Mesothelial cell of epicardium (in vitro differentiated cells): ENCODE data around the gene DEAF1. TPM values are rescaled to one million over a fixed set of nuclear protein-coding genes. Genes with fewer than 3 reads are reported as not detected.

Experiments
- DNase-seq, 2 experiments: peaks; one replicate each; pipeline ENCODE4 v3.0.0; 2021; ENCODE audit warnings: low spot score in 2 of 2; ENCODE audit not compliant: unreplicated experiment in 2 of 2
- H3K27ac Mint-ChIP-seq: 2 replicates; pipeline ENCODE4 v1.8.0; 2021; ENCODE audit warnings: mixed read lengths
- H3K27me3 Mint-ChIP-seq: 2 replicates; pipeline ENCODE4 v1.8.0; 2021; ENCODE audit warnings: low read depth, mixed read lengths
- H3K36me3 Mint-ChIP-seq: 2 replicates; pipeline ENCODE4 v1.8.0; 2021; ENCODE audit warnings: mixed read lengths
- H3K4me1 Mint-ChIP-seq: 2 replicates; pipeline ENCODE4 v1.8.0; 2021; ENCODE audit warnings: mixed read lengths
- H3K4me3 Mint-ChIP-seq: 2 replicates; pipeline ENCODE4 v1.8.0; 2021; ENCODE audit warnings: mild to moderate bottlenecking, moderate library complexity, mixed read lengths
- H3K9me3 Mint-ChIP-seq: 2 replicates; pipeline ENCODE4 v1.8.0; 2021; ENCODE audit warnings: mixed read lengths
- total RNA-seq: library from RNA; stranded (reverse); gene quantifications from 3 replicates; pipeline ENCODE4 v1.2.1, GENCODE V29; 2021
- TF ChIP-seq, protein P1 (sequence below): fragments of 200-600 bp; sonication (generic); IDR thresholded peaks from one replicate; pipeline ENCODE4 v1.5.0; 2021; ENCODE audit warnings: antibody characterized with exemption; ENCODE audit not compliant: unreplicated experiment

The DEAF1 gene
- total RNA-seq, 1 donor from 2014 or later, result 64.0 TPM

DNA sequence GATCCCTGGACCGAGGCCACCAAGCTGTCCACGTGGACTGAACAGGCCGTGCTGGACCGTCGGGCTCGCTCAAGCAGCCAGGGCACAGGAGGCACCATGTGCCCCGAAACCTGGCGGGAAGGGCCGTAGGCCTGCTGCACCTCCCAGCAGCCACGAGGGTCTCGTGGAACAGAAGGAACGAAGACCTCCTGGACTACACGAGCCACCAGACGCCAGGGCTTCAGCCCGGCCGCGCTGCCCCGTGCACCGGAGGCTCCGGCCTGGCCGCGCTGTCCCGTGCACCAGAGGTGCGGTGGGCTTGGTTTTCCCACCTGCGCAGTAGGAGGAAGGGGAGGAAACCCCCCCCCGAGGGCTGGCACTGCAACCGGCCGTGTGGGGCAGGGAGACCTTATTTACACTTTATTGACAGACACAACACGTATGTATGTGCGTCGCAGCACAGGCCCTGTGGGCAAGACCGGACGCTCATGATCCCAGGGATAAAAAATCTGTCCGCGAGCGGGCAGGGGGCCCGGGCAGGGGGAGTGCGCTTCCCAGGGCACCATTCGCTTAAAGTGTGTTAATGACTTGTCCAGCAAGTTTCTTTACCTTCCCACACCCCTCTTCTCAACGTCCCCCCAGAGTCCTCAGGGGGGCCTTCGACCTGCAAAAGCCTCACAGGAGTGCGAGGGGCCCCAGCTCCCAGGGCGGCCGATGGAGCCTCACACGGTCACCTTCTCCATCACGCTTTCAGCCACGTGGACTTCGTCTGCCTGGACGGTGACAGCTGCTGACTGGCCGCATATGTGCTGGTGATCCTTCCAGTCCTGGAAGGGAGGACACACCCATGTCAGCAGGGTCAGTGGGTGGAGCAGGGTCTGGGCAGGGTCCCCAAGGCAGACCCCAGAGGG, 50.9 kb downstream of the DEAF1 start:
- H3K9me3 Mint-ChIP-seq, result no peaks in the 10 kb centered on the region
- peaks cover 8% of the 10 kb centered on the region for H3K36me3 Mint-ChIP-seq
- H3K27ac Mint-ChIP-seq, result no peak overlapping the region
- H3K27me3 Mint-ChIP-seq, result peaks cover 13% of the 10 kb centered on the region
- H3K4me3 Mint-ChIP-seq, result no peak overlapping the region
- H3K4me1 Mint-ChIP-seq, result peaks cover 2% of the 10 kb centered on the region
- TF ChIP-seq, protein P1, sequence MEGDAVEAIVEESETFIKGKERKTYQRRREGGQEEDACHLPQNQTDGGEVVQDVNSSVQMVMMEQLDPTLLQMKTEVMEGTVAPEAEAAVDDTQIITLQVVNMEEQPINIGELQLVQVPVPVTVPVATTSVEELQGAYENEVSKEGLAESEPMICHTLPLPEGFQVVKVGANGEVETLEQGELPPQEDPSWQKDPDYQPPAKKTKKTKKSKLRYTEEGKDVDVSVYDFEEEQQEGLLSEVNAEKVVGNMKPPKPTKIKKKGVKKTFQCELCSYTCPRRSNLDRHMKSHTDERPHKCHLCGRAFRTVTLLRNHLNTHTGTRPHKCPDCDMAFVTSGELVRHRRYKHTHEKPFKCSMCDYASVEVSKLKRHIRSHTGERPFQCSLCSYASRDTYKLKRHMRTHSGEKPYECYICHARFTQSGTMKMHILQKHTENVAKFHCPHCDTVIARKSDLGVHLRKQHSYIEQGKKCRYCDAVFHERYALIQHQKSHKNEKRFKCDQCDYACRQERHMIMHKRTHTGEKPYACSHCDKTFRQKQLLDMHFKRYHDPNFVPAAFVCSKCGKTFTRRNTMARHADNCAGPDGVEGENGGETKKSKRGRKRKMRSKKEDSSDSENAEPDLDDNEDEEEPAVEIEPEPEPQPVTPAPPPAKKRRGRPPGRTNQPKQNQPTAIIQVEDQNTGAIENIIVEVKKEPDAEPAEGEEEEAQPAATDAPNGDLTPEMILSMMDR, result no peak
- DNase-seq, result no peak

DNA sequence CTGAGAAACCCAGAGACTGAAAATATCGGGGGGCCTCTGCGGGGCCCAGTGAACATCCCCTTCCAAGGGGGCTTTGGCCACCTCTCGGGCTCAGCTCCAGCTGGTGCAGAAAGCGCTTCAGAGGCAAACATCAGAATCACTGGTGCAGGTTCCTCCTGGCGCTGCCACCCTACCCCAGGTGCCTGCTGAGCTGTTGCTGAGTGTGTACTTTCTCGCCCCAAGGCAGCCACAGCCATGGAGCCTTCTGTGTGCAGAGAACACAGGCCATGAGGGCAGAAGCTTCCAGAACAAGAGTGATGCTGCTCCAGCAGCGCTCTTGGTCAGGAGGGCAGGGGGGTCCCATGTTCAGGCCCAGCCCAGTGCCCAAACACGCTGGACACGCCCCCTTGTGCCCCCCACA, 51.7 kb downstream of the DEAF1 start:
- DNase-seq, result no peak
- TF ChIP-seq, protein P1, result no peak
- H3K27me3 Mint-ChIP-seq, result peaks cover 20% of the 10 kb centered on the region
- peaks cover 9% of the 10 kb centered on the region for H3K4me1 Mint-ChIP-seq
- H3K27ac Mint-ChIP-seq, result no peak overlapping the region
- peaks cover 4% of the 10 kb centered on the region for H3K36me3 Mint-ChIP-seq
- H3K9me3 Mint-ChIP-seq, result no peaks in the 10 kb centered on the region
- H3K4me3 Mint-ChIP-seq, result no peak overlapping the region

DNA sequence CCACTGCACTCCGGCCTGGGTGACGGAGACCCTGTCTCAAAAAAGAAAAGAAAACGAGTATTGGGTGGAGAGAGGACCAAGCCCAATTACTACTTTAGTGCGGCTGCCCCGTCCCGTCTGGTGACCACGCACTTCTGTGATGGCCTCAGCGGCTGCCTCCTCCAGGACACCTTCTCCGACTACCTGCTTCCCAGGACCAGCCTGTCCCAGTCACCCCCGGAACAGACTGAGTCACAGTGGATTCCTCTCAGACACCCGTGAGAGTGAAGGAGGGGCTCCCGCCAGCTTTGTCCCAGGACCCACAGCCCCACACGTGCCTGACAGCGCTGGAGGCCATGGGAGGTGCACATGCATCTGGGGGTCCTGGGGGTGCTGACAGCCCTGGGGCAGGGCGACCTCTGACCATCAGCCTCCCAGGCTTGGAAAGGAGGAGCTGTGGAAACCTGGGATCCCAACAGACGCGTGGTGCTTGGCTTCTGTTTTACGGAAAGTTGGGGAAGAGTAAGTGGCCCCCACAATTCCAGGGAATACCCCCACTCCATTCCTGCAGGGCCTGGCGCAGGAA, 53.1 kb downstream of the DEAF1 start:
- Mint-ChIP-seq H3K27me3 (peaks cover 33% of the 10 kb centered on the region), H3K4me3 (no peak overlapping the region), H3K9me3 (no peaks in the 10 kb centered on the region), H3K27ac (no peak overlapping the region), H3K36me3 (peaks cover 1% of the 10 kb centered on the region), H3K4me1 (peaks cover 15% of the 10 kb centered on the region)
- TF ChIP-seq, protein P1, result no peak
- DNase-seq, result no peak

GRCh38 chr11:640021-640706, 54.9 kb downstream of the DEAF1 start:
- no peak overlapping the region for H3K27ac Mint-ChIP-seq
- H3K27me3 Mint-ChIP-seq, result peaks cover 49% of the 10 kb centered on the region
- H3K4me1 Mint-ChIP-seq, result peaks cover 16% of the 10 kb centered on the region
- TF ChIP-seq, protein P1, result no peak
- no peak for DNase-seq
- peaks cover 2% of the 10 kb centered on the region for H3K36me3 Mint-ChIP-seq
- no peaks in the 10 kb centered on the region for H3K9me3 Mint-ChIP-seq
- H3K4me3 Mint-ChIP-seq, result peak overlapping the region; percentile 34

GRCh38 chr11:639332-639955, 55.6 kb downstream of the DEAF1 start:
- H3K27ac Mint-ChIP-seq, result no peak overlapping the region
- peaks cover 2% of the 10 kb centered on the region for H3K36me3 Mint-ChIP-seq
- peaks cover 16% of the 10 kb centered on the region for H3K4me1 Mint-ChIP-seq
- TF ChIP-seq, protein P1, result no peak
- H3K27me3 Mint-ChIP-seq, result peaks cover 56% of the 10 kb centered on the region
- peak overlapping the region; percentile 55 for H3K4me3 Mint-ChIP-seq
- DNase-seq, result no peak
- H3K9me3 Mint-ChIP-seq, result no peaks in the 10 kb centered on the region
